HG03175 (cell line): ENCODE results near the gene ARHGAP24.
A peak's percentile ranks its signal among the peaks of the same experiment; 100 is the strongest.
"Not testable (repeated sequence)": the region's sequence is repeated elsewhere in the genome, so short reads cannot be mapped to it uniquely, and the experiment has no call there.

Source experiments
- ATAC-seq: cut with Tn5 transposase; IDR thresholded peaks from one replicate; pipeline ENCODE4 v1.9.1; 2021; ENCODE audit warnings: mild to moderate bottlenecking, moderate library complexity; ENCODE audit not compliant: unreplicated experiment

The ARHGAP24 gene

DNA sequence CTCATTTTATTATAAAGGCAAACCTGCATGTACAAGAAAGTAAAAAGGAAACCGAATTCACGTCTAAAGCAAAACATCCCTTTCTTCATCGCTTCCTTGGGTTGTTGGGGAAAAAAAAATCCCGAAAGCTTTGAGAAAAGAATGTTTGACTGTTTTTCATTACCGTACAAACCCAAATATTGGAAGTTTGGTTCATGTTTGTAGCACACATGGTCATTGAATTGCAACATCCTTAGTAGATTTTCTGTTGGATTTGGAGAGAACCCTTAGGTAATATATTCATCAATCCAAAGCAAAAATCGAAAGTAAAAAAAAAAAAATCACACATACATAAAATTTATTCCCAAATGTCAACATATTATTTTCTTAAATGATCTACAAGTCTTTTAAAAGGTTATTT, 464.6 kb downstream of the ARHGAP24 start:
- ATAC-seq = no peak

DNA sequence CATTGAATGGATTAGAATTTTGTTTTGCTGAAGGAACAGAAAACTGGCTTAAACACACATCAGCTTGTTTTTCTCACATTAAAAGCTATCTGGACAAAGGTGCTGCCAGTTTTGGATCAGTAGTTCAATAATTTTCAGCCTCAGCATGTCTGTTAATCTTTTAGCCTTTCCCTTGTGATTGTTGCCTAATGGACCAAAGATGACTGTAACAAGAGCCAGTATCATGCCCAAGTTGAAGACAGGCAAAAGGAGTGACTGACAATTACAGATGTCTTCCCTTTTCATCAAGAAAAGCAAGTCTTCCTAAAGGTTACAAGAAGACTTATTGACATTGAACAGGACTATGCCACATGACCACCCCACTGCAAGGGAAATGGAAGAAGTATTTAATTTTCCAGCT, 465.2 kb downstream of the ARHGAP24 start:
- no peak for ATAC-seq

DNA sequence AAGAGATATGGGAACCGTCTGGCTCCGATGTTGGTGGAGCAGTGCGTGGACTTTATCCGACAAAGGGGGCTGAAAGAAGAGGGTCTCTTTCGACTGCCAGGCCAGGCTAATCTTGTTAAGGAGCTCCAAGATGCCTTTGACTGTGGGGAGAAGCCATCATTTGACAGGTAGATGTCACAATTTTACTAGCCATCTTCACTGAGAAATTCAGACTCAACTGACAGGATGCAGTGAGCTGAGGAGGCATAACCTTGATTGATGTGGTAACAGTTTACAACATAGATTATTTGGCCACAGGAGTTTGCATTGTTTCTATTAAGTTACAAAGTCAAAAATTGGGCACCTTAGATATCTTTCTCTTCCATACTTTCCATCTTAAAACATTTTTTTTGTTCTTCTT, 467.2 kb downstream of the ARHGAP24 start:
- ATAC-seq = no peak

DNA sequence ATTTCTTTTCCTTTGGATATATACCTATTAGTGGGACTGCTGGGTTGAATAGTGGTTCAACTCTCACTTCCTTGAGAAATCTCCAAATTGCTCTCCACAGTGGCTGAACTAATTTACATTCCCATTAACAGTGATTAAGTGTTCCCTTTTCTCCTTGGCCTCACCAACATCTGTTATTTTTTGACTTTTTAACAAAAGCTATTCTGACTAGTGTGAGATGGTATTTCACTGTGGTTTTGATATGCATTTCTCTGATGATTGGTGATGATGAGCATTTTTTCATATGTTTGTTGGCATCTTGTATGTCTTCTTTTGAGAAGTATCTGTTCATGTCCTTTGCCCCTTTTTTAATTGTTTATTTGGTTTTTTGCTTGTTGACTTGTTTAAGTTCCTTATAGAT, 471.9 kb downstream of the ARHGAP24 start:
- no peak for ATAC-seq

DNA sequence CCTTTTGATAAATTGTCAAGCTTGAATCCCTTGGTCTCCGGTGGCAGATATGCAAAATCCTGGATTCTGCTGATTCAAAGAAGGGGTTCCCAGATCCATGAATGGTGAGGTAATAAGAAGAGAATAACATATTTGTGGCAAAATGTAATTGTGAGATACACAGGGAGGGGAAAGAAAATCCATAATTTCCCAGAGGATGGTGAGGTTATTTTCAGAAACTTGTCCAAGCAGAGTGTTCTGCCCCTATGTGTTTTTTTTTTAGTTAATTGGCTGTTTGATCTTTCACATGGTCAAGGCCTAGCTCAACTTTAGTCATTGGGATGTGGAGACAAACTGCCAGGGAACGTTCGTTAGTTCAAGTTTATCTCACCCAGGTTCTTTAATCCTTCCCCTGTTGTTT, 476.1 kb downstream of the ARHGAP24 start:
- ATAC-seq = no peak

DNA sequence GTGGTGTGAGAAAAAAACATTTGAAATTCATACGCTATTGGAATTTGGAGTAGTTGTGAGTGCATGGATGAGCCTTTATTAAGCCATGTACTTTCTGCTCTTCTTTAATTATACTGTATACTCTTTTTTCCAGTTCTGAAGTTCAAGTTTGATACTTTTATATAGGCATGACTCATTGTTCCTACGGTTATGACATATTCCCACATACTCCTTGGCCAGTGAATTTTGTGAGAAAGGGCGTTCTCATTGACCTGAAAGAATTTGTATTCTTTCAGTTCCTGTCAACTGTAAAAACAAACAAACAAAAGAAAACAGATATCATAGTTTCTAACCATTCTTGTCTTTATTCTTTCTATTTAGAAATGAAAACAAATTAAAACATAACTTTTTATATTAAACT, 477.6 kb downstream of the ARHGAP24 start:
- ATAC-seq = no peak

DNA sequence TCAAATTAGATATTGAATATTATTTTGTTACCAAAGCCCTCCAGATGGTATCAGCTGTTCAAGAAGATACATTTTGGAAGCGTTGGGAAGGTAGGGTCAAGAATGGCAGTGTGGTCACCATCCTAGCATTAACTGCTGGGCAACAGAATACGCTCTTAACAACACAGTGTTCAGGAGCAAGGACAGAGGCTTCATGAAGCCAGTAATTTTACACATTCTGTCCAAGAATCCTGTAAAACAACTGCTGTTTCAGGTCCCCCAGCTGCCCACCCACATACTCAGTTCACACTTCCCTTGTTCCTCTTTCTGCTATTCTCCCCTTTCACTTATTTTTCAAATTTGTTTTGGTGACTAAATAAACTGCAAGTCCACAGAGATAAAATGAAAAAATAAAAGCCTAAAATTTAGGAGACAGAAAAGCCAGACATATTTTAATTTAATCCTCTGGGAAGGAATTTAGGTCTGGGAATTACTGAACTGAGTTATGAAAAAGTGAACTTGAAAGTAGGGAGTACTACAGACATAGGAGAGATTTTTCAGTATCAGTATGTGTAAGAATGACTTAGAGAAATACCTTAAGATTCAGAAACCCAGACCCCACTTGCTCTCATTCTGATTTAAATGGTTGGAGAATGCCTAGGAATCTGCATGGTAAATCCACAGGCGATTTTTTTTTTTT, 478.2 kb downstream of the ARHGAP24 start:
- no peak for ATAC-seq

DNA sequence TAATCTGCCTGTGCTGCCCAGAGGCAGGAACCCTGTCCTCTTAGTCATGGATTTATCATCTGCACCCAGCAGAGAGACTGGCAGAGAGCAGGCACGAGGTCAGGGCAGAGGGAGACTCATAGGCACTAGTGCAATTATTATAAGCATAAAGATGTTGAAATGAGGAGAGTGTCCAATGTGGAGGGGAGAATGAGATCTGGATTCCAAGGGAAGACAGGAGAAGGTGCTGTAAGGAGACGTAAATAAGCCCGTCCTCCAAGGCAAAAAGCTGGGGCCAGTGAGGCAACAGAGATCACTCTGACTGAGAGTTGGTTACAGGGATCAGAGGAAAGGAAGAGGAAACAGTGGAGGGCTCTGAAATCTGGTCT, 478.7 kb downstream of the ARHGAP24 start:
- no peak for ATAC-seq

DNA sequence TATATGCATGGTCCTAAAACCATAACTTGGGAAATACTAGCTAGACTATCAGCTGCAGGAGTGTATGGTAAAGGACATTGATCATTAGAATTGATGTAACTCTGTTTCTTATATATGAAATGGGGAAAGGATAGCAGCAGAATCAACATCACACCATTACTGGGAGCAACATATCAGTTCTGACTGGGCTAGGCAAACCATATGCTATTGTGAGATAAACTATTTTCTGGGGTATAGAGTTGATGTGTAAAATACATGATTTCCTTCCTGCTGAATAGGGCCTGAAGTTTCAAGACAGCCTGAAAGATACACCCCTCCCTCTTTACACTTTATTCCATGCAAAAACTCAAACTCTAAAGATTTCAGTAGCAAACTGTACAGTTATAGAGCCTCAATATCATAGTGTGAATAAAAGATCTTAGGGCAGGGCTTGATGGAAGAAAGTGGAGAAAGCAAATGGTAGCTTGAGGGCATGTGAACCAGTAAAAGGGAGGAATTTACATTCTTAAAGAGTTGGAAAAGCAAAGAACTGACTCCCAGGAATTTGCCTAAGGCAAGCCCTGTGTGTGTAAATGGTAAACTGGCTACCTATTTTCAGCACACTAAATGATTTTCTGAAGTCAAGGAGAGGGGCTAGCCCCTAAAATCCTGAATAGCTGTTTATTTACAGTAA, 480.8 kb downstream of the ARHGAP24 start:
- no peak for ATAC-seq

DNA sequence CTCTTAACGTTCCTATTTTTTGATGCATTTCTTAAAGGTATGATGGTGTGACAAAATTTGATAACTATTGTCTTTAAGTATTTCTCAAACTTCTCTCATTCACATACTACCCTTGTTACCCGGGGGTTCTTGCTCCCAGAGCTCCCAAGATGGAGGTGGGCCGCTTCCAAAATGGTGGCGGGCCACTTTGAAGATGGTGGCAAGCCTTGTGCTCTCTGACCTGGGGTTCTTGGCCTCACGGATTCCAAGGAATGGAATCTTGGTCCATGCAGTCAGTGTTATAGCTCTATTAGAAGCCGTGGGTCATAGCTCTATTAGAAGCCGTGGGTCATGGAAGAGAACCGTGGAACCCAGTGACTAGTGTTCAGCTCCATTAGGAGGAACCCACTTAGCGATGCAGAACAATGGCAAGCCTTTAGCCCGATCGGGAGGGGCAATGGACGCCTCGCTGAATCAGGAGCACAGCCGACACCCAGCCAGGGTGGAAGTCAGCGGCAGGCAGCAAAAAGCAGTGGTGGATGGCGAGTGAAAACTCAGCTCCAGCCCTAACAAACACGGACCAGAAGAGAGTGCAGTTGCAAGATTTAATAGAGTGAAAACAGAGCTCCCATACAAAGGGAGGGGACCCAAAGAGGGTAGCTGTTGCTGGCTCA, 481.5 kb downstream of the ARHGAP24 start:
- no peak for ATAC-seq

DNA sequence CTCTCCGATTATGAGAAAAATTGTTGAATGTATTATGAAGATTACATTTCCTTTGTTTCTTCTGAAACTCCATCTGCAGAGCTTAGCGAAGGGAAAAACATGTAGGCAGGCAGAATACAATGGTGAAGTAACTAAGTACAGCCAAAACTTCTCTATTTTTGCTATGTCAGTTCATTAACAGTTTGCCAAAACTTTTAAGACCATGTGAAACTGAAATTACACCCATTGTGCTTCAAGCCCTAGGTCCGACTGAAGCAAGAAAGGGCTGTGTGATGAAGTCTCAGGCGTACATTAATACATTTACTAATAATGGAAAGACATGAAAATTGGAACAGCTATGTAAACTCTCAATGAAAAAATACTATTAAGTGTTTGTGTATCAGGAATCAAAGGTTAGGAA, 486.9 kb downstream of the ARHGAP24 start:
- no peak for ATAC-seq

DNA sequence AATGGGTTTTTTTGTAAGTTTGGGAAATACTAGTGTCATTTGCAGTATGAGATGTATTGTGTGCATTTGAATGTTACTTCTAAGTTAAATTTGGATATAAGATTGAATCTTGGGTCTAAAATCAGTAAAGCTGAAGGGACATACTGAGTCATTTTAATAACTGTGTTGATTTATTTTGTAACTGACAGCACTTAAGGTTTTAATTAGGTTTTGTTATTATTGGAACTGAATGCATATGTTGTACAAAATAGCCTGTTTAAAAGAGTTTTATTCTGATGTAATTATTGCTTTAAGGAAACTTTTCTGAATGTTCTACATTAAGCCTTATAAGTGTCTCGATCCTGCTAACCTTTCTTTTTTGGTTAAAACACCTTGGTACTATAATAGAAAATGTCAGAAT, 488.3 kb downstream of the ARHGAP24 start:
- ATAC-seq = no peak

DNA sequence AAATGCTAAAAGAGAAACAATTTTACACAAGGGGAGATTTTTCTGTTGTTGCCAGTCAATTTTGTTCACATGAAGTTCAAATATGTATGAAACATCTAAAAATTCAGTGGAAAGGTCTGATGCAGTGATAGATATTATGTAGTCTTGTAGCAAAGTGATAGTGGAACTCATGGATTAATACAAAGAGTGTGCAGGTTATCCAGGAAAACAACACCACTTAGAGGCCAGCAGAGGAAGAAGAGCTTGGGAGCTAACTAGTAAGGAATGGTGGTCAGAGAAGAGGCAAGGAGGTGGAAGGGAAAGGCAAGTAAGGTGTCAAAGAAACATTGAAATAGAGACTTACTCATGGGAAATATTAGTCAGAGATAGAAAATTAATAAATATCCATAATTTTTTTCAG, 489.3 kb downstream of the ARHGAP24 start:
- no peak for ATAC-seq

DNA sequence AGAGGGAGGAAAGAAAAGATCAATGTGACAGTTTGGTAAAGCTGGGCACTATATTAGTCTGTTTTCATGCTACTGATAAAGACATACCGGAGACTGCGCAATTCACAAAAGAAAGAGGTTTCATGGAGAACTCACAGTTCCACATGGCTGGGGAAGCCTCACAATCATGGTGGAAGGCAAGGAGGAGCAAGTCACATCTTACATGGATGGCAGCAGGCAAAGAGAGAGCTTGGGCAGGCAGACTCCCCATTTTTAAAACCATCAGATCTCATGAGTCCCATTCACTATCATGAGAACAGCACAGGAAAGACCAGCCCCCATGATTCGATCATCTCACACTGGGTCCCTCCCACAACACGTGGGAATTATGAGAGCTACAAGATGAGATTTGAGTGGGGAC, 490.1 kb downstream of the ARHGAP24 start:
- not testable (repeated sequence) for ATAC-seq

DNA sequence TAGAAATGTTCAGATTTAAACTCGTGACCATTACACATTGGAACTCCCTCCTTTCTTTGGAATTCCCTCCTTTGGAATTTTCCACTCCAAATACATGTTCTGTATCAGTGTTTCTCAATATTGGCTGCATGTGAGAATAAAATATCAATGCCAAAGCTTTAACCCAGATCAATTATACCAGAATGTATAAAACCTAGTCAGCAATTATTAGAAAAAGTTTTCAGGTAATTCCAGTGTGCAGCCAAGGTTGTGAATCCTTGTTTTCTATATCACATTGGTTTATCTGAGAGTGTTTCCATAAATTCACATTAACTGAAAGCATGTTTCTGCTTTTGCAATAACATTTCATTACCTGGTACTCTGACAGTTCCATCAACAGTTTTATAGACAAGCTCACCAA, 490.6 kb downstream of the ARHGAP24 start:
- no peak for ATAC-seq

DNA sequence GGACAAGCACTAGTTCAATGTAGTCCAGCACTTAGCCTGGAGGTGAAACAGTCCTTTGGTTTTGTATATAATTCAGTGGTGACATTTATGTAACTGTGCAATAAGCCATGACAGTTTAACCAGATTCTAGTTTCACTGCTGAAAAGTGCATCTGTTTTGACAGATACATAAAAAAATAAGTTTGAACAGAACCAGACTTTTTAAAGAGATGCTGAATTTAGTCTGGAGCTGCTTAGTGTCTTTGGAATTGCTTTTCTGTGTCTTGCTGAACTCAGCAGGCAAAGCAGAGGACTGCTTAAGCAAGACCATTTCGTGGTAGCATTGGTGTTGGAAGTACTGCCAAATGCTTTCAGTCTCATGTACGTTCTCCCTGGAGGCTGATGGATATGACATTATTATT, 491.4 kb downstream of the ARHGAP24 start:
- peak; percentile 36 for ATAC-seq

DNA sequence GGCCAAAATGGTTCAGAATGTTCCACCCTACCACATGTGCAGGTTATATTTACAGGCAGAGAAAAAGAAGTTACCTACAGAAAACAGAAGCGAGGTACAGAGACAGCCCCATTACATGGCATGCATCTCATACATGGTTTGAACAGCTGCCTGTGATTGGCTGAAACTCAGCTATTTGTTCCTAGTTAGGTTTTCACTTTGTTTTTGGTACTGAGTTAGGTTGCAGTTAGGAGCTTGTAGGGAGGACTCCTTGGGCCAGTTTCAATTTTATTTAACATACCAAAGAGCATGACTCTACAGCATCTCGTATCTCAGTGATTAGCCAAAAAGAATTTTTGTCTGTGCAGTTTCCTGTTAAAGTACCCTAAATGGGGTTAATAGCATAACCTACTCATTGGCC, 492.9 kb downstream of the ARHGAP24 start:
- ATAC-seq = no peak

DNA sequence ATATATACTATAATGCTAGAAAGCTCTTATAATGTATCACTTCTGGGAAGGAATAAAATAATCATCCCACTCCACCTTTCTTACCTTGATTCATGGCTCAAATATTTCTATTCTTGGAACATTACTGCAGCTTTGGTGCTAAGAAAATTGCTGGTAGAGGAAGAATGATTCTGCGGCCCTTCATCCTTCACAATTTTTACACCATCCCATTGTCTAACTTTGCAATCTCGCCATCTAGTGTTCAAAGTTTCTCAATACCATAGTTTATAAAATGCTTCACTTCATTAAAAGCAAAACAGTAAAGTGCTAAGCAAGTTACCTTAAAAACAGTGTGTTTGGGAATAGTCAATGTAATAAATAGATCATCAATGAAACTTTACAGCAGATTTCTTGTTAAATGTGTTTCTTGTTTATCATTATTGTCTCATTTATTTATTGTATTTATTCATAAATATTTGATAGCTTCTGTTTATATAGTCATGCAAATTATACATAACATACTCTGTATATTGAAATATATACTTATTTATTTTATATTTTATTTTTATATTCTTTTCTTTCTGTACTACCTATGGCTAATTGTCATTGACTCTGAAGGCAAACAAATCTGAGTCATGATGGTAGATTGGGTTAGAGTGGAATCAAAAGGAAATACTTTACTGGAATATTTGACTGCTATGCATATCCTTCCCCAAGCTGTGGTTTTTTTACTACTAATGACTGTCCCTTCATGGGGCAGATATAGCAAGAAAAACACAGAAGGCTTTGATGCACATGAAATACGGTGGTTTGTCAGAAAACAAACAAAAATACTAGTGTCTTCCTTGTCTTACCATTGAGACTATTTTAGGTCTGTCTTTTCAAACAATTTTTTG, 494.2 kb downstream of the ARHGAP24 start:
- peak; percentile 72 for ATAC-seq

DNA sequence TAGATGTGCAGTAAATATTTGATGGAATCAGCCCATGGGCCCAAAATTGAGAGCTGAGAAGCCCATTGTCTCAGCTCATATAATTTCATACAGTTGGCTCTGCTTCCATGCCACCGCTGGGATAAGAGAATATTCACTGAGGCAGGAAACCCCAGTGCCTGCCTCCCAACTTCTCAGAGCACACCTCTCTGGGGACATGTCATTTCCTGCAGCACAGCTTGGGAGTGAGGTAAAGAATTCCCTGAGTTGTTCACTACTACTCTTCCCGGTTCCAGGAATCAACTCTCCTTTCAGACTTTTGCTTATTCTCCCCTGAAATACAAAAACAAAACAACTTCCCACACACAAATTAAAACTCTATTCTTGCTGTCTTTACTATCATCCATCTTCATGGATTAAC, 495.6 kb downstream of the ARHGAP24 start:
- no peak for ATAC-seq

DNA sequence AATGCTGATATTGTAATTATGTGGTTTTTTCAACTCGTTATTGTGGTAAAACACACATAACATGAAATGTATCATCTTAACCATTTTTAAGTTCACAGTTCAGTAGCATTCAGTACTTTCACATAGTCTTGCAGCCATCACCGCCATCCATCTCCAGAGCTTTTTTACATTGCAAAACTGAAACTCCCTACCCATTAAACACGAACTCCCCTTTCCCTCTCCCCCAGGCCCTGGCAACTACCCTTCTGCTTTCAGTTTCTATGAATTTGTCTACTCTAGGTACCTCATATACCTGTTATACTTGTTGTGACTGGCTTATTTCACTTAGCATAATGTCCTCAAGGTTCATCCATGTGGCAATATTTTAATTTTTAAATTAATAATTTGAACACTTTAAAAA, 504.3 kb downstream of the ARHGAP24 start:
- ATAC-seq = peak; percentile 97

DNA sequence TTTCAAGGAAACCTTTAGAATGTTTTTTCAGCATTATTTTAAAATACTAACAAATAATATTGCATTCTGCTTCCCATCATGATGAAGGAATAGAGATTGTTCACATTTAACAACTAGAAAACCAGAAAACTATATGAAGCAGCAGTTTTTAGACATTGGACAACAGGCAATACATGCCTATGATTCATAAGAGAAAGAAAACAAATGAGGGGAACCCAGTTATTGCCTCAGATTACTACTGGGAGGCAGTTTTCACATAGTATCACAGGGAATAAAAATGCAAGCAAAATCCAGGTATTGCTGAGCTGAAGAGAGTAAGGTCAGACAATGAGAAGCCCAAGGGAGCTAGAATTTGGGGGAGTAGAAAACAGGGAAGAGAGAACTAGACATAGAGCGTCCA, 511.3 kb downstream of the ARHGAP24 start:
- ATAC-seq = no peak
